HG02870 (cell line): ENCODE results near the gene ATAD1.
"Not testable (repeated sequence)": the region's sequence is repeated elsewhere in the genome, so short reads cannot be mapped to it uniquely, and the experiment has no call there.

Experiments
- ATAC-seq: cut with Tn5 transposase; IDR thresholded peaks from one replicate; pipeline ENCODE4 v1.9.1; 2021; ENCODE audit warnings: mild to moderate bottlenecking, moderate library complexity; ENCODE audit not compliant: unreplicated experiment

ATAD1 gene

DNA sequence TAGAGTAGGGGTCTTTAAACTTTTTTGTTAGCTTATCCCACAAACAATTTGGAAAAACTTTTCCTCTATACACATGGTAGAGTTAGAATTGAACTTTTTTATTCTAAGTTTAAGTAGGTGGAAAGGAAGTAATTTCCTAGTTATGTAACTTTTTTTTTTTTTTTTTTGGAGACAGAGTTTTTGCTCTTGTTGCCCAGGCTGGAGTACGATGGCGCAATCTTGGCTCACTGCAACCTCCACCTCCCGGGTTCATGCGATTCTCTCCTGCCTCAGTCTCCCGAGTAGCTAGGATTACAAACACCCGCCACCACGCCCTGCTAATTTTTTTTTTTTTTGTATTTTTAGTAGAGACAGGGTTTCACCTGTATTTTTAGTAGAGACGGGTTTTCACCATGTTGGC lies 28.7 kb upstream of the ATAD1 start:
- not testable (repeated sequence) for ATAC-seq

DNA sequence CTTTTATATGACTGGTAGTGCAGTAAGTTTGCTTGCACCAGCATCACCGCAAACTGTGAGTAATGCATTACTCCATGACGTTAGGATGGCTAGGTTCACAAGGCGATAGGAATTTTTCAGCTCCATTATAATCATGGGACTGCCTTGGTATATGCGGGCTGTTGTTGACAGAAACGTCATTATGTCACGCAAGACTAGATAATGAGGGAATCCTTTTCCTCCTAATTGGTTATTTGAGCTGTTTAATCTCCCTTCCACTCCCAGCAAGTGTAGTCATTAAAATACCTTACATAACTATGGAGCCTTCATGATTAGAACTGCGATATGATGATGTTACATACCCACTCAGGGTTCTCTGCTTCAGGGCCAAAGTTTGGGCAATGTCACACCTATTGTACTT lies 28.0 kb upstream of the ATAD1 start:
- no peak for ATAC-seq

DNA sequence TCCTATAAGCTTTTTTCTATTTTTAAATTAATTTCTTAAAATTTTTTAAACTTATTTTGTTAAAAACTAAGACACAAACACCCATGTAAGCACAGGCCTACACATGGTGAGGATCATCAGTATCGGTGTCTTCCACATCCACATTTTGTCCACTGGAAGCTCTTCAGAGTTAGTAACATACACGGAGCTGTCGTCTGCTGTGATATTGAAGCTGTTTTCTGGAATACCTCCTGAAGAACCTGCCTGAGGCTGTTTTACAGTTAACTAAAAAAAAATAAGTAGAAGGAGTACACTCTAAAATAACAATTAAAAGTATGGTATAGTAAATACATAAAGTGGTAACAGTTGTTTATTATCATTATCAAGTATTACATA lies 27.6 kb upstream of the ATAD1 start:
- ATAC-seq: no peak

DNA sequence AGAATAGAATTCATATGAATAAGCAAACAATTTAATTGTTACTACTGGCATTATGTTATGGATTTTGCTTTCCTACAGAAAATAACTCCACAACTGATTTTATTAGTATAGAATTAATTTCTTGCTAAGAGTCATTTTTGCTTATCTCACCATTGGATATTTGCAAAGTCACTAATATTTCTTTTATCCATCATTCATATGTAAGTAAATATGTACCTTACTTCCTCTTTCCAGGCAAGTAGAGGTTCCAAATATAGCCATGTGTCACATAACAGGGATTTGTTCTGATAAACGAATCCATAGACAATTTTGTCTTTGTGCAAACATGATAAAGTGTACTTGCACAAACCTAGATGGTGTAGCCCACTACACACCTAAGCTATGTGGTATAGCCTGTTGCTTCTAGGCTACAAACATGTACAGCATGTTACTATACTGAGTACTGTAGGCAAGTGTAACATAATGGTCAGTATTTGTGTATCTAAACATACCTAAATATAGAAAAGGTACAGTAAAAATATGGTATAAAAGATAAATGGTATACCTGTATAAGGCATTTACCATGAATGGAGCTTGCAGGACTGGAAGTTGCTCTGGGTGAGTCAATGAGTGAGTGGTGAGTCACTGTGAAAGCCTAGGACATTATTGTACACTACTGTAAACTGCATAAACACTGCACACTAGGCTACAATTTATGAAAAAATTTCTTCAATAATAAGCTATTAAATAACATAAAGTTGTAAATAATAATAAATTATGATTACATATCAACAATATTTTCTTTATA lies 27.0 kb upstream of the ATAD1 start:
- no peak for ATAC-seq

DNA sequence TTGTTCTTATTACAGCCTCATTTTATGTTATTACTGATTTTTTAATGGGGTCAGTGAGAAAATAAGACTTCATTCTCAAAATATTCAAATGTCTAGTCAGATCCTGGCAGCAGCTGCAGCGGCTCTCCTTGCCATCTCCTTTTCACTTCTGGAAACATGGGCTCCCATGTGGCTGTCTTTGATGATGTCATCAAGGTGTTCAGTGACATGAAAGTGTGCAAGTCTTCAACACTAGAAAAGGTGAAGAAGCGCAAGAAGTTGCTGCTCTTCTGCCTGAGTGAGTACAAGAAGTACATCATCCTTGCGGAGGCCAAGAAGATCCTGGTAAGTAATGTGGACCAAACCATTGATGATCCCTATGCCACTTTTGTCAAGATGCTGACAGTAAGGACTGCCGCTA lies 25.7 kb upstream of the ATAD1 start:
- no peak for ATAC-seq

DNA sequence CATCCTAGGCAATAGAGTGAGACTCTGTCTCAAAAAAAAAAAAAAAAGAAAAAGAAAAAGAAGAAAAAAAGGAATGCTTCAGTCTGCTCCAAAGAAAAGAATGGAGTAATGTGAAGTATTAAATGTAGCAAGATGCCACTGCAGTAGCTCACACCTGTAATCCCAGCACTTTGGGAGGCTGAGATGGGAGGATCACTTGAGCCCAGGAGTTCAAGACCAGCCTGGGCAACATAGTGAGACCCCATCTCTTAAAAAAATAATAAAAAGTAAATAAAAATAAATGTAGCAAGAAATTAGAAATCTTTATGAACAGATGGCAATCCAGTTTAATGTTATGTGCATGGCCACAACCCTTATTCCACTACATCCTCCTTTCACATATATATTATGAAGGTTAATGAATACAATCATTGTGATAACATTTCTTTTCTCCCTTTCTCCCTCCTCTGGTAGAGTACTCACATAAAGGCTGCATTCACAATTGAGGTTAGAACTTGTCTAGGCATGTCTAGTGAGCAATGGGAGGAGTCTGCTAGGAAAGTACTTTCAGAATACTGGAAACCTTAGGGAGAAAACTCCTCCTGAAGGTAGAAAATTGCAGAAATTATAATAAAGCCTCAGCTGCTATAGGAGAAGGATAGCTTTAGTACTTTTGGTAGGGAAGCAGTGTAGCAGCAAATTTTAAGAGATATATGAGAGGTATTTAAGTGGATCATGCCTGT lies 24.9 kb upstream of the ATAD1 start:
- no peak for ATAC-seq

DNA sequence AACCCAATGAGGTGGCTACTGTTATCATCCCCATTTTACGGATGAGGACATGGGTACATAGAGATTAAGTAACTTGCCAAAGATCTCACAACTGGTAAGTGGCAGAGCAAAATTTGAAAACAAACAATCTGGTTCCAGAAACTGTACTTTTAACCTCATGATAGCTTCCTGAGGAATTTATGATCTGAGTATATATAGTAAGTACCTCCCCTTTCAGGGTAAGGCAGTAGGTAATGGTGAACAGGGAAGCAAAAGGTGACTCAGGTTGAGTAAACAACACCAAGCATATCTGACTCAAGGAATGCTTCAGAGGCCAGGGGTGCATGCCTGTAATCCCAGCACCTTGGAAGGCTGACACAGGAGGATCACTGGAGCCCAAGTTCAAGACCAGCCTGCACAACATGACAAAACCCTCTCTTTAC lies 24.2 kb upstream of the ATAD1 start:
- no peak for ATAC-seq

DNA sequence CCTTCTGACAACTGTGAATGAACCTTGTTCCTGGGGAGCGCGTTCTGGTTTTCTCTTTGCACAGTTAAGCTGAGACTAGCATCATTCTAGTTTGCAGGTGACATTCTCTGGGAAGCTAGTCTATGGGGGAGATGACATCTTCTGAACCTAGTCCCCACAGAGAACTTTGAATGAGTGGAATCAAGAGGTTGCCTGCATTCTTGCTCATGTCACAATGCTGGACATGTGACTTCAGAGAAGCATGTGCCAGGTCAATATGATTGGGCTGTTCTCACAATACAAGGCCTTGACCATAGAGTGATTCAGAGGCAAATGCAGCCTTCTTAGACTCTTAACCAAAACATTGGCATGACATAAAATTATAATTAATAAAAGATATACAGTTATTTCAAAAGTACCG lies 23.2 kb upstream of the ATAD1 start:
- no peak for ATAC-seq

DNA sequence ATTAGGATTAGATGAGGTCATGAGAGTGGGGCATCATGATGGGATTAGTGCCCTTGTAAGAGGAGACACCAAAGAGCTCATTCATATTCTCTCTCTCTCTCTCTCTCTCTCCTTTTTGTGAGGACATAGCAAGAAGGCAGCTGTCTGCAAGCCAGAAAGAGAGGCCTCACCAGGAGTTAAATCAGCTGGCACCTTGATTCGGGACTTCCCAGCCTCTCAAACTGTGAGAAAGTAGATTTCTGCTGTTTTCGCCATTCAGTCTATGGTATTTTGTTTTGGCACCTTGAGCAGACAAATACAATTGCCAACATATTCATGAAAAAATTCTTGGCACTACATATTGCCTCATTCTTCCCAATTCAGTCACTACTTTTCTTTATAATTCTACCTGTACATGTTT lies 20.6 kb upstream of the ATAD1 start:
- ATAC-seq: no peak

DNA sequence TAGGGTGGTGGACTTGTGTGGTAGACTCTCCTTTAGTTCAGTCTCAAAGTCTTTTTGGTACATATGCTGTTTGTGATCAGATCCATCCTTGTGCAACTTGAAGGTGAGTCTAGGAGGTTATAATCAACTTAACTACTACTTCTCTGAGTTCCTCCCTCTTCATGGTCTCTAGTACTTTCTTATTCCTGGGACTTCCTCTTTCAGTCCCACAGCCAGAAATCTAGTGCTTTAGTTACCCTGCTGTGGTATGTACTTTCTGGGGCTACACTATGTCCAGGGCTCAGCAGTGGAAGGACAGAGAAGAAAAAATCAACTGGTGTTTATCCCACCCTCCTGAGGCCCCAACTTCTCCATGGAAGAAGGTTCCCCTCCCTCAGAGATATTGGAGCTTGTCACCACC lies 19.4 kb upstream of the ATAD1 start:
- ATAC-seq: no peak

DNA sequence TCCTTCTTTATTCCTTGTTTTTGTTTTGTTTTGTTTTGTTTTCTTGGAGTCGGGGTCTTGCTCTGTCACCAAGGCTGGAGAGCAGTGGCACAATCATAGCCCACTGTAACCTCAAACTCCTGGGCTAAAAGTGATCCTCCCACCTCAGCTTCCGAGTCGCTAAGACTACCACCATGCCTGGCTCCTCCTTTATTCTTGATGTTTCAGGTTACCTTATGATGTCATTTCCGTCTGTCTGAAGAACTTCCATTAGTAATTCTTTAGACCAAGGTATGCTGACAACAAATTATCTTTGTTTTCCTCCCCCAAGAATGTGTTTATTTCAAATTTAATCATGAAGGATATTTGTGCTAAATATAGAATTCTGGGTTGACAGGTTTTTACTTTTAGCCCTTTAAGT lies 18.1 kb upstream of the ATAD1 start:
- ATAC-seq: no peak

DNA sequence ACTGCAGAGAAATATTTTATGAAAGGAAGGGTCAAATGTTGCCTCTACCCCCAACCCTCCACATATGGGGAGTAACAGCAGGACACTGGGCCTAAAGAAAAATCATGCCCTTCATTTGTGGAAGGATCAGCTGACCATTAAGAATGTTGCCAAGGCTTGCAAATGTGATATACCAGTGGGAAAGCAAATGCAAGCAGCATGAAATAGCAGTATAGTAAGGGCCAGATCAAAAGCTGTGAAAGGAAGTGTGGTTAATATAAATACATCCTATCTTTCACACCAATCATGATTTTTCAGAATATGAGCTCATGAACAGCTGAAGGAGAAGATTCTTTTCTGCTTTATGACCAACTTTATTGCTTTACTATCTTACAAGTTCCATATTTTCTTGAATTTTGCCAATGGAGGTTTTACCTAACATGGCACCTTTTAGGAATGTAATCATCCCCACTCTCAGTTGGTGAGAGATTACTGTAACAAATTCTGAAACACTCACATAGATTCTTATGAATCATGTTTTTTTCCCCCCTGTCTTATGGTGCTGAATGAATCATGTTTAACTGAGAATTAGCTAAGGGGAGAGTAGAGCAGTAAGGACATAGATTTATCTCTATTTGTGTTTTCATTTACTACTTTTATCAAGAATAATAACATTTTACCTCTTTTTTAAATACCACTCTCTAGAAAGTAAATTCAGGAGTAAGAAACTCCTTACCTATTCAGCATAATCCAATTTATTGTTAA lies 12.1 kb upstream of the ATAD1 start:
- no peak for ATAC-seq

DNA sequence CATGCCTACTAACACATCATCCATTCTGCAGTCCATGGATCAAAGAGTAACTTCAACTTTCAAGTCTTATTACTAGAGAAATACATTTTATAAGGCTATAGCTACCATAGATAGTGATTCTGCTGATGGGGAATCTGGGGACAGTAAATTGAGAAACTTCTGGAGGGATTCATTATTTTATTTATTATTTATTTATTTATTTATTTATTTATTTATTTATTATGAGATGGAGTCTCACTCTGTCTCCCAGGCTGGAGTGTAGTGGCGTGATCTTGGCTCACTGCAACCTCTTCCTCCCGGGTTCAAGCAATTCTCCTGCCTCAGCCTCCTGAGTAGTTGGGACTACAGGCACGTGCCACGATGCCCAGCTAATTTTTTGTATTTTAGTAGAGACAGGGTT lies 11.0 kb upstream of the ATAD1 start:
- not testable (repeated sequence) for ATAC-seq

DNA sequence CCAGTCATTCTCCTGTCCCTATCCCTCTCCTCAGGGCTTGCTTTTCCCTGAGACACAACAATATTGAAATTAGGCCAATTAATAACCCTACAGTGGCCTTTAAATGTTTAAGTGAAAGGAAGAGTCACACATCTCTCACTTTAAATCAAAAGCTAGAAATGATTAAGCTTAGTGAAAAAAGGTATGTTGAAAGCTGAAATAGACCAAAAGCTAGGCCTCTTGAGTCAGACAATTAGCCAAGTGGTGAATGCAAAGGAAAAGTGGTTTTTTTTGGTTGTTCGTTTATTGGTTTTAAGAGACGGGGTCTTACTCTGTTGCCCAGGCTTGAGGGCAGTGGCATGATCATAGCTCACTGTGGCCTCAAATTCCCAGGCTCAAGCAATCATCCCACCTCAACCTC lies 9.7 kb upstream of the ATAD1 start:
- no peak for ATAC-seq

DNA sequence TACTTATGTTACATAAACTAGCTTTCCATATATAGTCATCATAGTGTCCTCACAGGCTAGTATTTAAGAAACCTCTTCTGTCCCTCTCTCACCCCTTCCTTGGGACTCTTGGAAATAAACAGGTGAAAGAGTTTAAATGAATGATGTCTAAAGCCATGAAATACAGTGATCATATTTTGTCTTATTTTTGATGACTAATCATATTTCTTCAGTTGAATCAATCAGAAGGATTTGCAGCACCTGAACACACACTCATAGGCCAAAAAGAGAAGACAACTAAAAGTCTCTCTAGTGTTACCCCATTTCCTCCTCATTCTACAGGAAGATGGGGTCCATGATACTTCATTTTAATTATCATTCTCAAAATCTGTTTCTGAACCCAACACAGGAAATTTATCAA lies 8.6 kb upstream of the ATAD1 start:
- no peak for ATAC-seq

DNA sequence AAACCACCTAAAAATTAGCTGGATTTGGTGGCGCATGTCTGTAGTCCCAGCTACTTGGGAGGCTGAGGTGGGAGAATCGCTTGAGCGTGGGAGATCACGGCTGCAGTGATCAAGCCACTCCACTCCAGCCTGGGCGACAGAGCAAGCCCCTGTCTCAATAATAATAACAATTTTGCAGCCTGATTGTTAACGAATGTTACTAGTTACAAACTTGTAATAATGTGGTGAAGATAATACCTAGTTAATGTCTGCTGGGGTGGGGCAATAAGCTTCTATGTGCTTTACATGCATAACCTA lies 1.2 kb upstream of the ATAD1 start:
- ATAC-seq: no peak

DNA sequence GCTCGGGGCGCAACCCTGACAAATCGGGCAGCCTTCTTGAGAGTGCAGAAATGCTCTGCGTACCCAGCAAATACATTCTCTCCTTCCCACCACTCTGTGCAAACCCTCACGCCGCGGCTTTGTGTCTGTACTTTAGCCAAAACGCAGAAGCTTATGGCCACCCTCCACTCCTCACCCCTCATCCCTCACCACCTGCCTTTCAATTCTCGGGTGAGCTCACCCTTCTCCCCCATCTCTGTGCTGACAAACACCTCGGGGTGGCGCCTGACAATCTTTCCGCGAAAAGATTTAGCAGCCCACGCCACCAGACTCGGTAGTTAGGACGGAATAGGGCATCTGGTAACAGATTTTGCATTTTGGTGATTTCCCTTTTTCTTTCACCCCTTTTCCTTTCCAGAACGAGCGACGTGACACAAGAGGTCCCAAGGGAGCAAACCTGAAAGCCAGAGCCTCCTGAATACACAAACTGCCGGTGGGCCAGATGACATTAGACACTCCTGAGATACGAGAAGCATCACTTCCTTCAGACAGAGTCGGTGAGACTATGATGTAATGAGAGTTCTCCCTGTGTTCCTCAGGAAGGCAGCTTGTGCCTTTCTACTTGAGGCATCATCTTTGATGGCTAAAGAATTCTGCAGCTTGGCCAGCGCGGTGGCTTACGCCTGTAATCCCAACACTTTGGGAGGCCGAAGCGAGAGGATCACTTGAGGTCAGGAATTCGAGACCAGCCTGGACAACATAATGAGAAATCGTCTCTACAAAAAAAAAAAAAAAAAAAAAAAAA lies 671 bp upstream of the ATAD1 start:
- ATAC-seq: peak; percentile 46

DNA sequence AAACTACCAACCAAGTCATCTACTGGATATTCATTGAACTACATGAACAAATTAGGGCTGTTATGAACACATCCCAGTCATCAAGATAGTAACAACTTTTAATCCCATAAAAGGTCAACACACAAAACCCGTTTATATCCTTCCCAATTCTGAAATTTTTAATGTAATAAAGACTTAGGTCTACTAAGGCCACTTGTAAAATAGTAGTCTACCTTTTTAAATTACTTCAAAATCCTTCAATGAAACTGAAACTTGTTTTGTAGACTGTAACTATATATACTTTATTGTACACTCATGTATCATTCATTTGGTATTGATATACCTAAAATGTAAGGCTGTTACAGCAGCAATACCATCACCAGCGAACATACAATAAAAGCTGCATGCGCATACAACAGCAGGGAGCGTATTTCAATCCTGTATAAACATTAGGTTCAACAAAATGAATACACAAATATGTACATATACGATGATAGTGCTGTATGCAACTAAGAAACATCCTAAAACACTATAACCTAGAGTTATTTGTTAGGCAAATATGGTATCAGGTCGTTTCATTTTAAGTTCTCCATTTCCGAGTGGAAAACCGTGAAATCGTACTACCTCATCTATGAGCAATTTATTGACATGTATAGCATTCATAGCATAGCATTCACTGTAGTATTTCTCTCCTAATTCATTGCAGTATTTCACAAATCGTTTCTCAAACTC lies 973 bp downstream of the ATAD1 start:
- ATAC-seq: no peak

DNA sequence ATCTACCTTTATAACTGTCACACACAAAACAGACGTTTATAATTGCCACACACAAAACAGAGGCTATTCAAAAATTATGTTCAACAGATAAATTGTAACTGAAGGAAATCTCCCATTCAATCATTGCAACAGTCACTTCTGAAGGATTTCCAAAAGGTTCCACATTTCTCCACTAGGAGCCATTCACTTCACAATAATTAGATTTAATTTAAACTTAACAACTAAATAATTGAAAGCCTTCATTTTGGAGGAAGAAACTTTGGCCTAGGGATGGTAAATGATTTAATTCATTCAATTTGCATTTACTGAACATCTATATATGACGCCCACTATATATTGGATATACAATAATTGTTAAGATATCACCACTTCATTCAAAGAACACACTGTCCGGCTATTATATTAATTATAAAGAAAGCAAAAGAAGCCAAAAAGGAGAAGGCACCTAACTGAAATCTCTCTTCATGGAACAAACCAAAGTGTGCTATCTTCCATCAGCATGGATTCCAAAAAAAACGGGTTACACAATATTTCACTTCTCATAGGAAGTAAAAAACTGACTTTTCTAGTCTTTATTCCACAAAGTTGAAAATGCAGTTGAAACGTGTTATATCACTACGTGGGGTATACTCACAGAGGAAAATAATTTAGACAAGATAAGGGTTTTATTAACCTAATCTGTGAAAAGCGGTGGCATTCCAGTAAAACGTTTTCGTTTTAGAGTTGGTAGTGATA lies 1.7 kb downstream of the ATAD1 start:
- ATAC-seq: no peak

DNA sequence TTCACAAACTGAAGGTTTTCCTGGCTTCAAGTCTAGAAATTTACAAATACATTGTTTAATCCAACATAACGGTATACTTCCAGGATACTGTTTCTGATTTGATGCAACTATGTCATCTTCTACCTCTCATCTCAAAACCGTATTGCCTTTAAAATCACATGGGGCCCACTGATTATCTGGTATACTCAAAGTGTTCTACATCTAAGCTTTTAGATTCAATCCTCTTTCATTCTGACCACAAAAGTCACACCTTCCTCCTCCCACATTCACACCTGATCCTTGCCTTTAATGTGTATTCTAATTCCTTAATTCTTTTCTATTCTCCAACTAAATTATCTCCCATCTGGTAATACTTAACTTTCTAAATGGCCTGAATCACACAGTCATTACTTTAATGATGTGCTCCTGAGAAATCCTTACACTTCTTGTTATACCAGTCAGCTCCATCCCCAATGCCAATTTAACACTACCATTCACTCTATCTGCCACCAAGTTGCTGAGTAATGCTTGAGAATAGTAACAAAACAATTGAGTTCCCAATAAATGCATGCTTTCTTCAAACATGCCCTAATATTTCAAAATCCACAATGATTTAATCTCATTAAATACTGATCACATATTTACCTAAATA lies 13.0 kb downstream of the ATAD1 start:
- ATAC-seq: no peak
